ENCODE measurements around the gene FANCF.

The FANCF gene

GRCh38 chr11:22577854-22578253 is 47.8 kb downstream of the FANCF start:
- H3K27me3 Mint-ChIP-seq, result no peaks in the 10 kb centered on the region
- H3K9me3 Mint-ChIP-seq, result no peaks in the 10 kb centered on the region
- H3K4me1 Mint-ChIP-seq, result no peaks in the 10 kb centered on the region
- no peak for DNase-seq
- no peak for ATAC-seq
- no peak overlapping the region for H3K4me3 Mint-ChIP-seq
- H3K27ac Mint-ChIP-seq, result no peak overlapping the region

Measured in stimulated activated naive CD8-positive, alpha-beta T cell treated with anti-CD3 and anti-CD28 coated beads, Interleukin-15, amount 100 ng/mL, for 72 hours (primary cell).